ENCODE data around the gene HSPG2.

HSPG2 gene

DNA sequence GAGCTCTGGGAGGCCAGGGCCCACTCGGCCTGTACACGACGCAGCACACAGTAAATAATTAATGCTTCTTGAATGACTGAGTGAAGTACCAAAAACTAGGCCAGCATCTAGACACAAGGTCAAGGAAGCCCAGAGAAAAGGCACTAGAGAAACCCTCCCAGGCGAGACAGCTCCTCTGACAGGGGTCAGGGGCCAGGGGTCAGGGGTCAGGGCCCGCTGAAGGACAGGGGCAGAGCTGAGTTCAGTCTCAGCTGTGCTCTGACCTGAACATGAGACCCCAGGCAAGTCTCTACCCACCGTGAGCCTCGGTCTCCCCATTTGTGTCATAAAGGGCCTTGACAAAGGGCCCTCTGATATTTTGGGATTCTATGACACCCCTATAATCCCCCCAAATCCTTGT is 68.6 kb downstream of the HSPG2 start:
- H3K9ac ChIP-seq (ENCODE audit: low read length), result no peak overlapping the region
- no peak overlapping the region for H3K4me3 ChIP-seq (ENCODE audit: low read length)
- peaks cover 15% of the 10 kb centered on the region for H3K4me1 ChIP-seq (ENCODE audit: control insufficient read depth, low read depth, low read length)
- H3K27me3 ChIP-seq (ENCODE audit: control insufficient read depth, insufficient read depth, low read length), result no peaks in the 10 kb centered on the region
- H3K36me3 ChIP-seq (ENCODE audit: control insufficient read depth, low read depth, low read length), result peaks cover 13% of the 10 kb centered on the region
- no peaks in the 10 kb centered on the region for H3K9me3 ChIP-seq (ENCODE audit: control insufficient read depth, low read depth, low read length)
- no peak overlapping the region for H3K27ac ChIP-seq (ENCODE audit: low read length)

DNA sequence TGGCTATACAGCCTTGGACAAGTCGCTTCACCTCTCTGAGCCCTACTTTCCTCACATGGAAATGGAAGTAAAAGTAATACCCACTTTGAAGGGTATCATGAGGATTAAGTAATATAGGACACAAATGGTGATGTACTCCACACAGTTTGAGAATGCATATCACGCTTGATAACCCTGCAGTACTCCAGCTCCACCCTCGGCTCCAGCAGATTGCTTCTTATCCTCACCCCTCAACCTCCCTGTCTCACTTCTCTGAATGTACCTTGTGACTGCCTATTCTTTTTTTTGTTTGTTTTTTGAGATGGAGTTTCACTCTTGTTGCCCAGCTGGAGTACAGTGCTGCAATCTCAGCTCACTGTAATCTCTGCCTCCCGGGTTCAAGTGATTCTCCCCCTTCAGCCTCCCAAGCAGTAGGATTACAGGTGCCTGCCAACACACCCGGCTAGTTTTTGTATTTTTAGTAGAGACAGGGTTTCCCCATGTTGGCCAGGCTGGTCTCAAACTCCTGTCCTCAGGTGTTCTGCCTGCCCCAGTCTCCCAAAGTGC is 69.6 kb downstream of the HSPG2 start:
- Histone ChIP-seq H3K4me3 (ENCODE audit: low read length) (no peak overlapping the region), H3K9ac (ENCODE audit: low read length) (no peak overlapping the region), H3K27me3 (ENCODE audit: control insufficient read depth, insufficient read depth, low read length) (no peaks in the 10 kb centered on the region), H3K9me3 (ENCODE audit: control insufficient read depth, low read depth, low read length) (no peaks in the 10 kb centered on the region), H3K36me3 (ENCODE audit: control insufficient read depth, low read depth, low read length) (peaks cover 13% of the 10 kb centered on the region), H3K27ac (ENCODE audit: low read length) (no peak overlapping the region), H3K4me1 (ENCODE audit: control insufficient read depth, low read depth, low read length) (peaks cover 15% of the 10 kb centered on the region)

DNA sequence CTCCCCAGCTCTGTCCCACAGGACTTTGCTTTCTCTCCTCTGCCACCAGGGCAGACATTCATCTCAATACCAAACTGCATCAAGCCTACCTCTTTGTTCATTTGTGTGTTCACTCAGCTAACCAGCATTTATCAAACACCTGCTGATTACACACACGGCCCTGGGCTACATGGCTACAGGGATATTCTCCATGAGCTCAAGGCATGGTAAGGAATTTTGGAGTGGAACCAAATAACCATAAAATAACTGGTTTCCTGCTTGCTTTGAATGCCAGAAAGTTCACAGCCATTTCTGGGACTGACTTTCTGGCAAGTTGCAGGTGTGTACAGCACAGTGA is 70.4 kb downstream of the HSPG2 start:
- Histone ChIP-seq H3K27me3 (ENCODE audit: control insufficient read depth, insufficient read depth, low read length) (no peaks in the 10 kb centered on the region), H3K4me3 (ENCODE audit: low read length) (no peak overlapping the region), H3K9me3 (ENCODE audit: control insufficient read depth, low read depth, low read length) (no peaks in the 10 kb centered on the region), H3K4me1 (ENCODE audit: control insufficient read depth, low read depth, low read length) (peaks cover 15% of the 10 kb centered on the region), H3K9ac (ENCODE audit: low read length) (no peak overlapping the region), H3K36me3 (ENCODE audit: control insufficient read depth, low read depth, low read length) (peaks cover 7% of the 10 kb centered on the region), H3K27ac (ENCODE audit: low read length) (no peak overlapping the region)

GRCh38 chr1:21865943-21866706 is 71.0 kb downstream of the HSPG2 start:
- H3K9me3 ChIP-seq (ENCODE audit: control insufficient read depth, low read depth, low read length), result no peaks in the 10 kb centered on the region
- peaks cover 15% of the 10 kb centered on the region for H3K4me1 ChIP-seq (ENCODE audit: control insufficient read depth, low read depth, low read length)
- H3K36me3 ChIP-seq (ENCODE audit: control insufficient read depth, low read depth, low read length), result peaks cover 9% of the 10 kb centered on the region
- H3K27ac ChIP-seq (ENCODE audit: low read length), result no peak overlapping the region
- no peaks in the 10 kb centered on the region for H3K27me3 ChIP-seq (ENCODE audit: control insufficient read depth, insufficient read depth, low read length)
- no peak overlapping the region for H3K9ac ChIP-seq (ENCODE audit: low read length)
- no peak overlapping the region for H3K4me3 ChIP-seq (ENCODE audit: low read length)

DNA sequence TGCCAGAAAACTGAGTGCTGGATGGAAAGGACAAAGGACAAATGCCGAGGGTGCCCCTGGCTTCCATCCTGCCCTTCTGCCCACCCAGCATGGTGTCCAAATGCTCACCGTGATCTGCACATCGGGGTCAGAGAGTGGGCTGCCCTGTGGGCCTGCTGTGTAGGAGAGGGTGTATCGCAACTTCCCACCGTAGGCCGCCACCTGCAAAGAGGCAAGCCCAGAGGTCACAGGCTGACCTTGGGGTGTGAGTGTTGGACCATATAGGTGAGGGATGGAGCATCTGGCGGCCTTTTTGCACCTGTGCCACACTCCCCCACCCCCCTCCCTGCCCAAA is 71.5 kb downstream of the HSPG2 start:
- Histone ChIP-seq H3K27me3 (ENCODE audit: control insufficient read depth, insufficient read depth, low read length) (no peaks in the 10 kb centered on the region), H3K4me1 (ENCODE audit: control insufficient read depth, low read depth, low read length) (peaks cover 15% of the 10 kb centered on the region), H3K27ac (ENCODE audit: low read length) (no peak overlapping the region), H3K4me3 (ENCODE audit: low read length) (no peak overlapping the region), H3K9ac (ENCODE audit: low read length) (no peak overlapping the region), H3K36me3 (ENCODE audit: control insufficient read depth, low read depth, low read length) (peaks cover 14% of the 10 kb centered on the region), H3K9me3 (ENCODE audit: control insufficient read depth, low read depth, low read length) (no peaks in the 10 kb centered on the region)

- peaks cover 15% of the 10 kb centered on the region for H3K4me1 ChIP-seq (ENCODE audit: control insufficient read depth, low read depth, low read length)
- H3K36me3 ChIP-seq (ENCODE audit: control insufficient read depth, low read depth, low read length), result peaks cover 21% of the 10 kb centered on the region
- no peak overlapping the region for H3K27ac ChIP-seq (ENCODE audit: low read length)
- no peak overlapping the region for H3K4me3 ChIP-seq (ENCODE audit: low read length)
- H3K9me3 ChIP-seq (ENCODE audit: control insufficient read depth, low read depth, low read length), result no peaks in the 10 kb centered on the region
- H3K27me3 ChIP-seq (ENCODE audit: control insufficient read depth, insufficient read depth, low read length), result no peaks in the 10 kb centered on the region
- no peak overlapping the region for H3K9ac ChIP-seq (ENCODE audit: low read length)
Measured at GRCh38 chr1:21864730-21865129, 72.4 kb downstream of the HSPG2 start.

GRCh38 chr1:21863981-21864380 is 73.1 kb downstream of the HSPG2 start:
- H3K36me3 ChIP-seq (ENCODE audit: control insufficient read depth, low read depth, low read length), result peaks cover 21% of the 10 kb centered on the region
- no peak overlapping the region for H3K9ac ChIP-seq (ENCODE audit: low read length)
- no peaks in the 10 kb centered on the region for H3K9me3 ChIP-seq (ENCODE audit: control insufficient read depth, low read depth, low read length)
- H3K4me3 ChIP-seq (ENCODE audit: low read length), result no peak overlapping the region
- peaks cover 15% of the 10 kb centered on the region for H3K4me1 ChIP-seq (ENCODE audit: control insufficient read depth, low read depth, low read length)
- no peak overlapping the region for H3K27ac ChIP-seq (ENCODE audit: low read length)
- H3K27me3 ChIP-seq (ENCODE audit: control insufficient read depth, insufficient read depth, low read length), result no peaks in the 10 kb centered on the region

GRCh38 chr1:21861602-21862429 is 75.3 kb downstream of the HSPG2 start:
- Histone ChIP-seq H3K9ac (ENCODE audit: low read length) (no peak overlapping the region), H3K27ac (ENCODE audit: low read length) (no peak overlapping the region), H3K4me1 (ENCODE audit: control insufficient read depth, low read depth, low read length) (peaks cover 15% of the 10 kb centered on the region), H3K27me3 (ENCODE audit: control insufficient read depth, insufficient read depth, low read length) (no peaks in the 10 kb centered on the region), H3K36me3 (ENCODE audit: control insufficient read depth, low read depth, low read length) (peaks cover 33% of the 10 kb centered on the region), H3K4me3 (ENCODE audit: low read length) (no peak overlapping the region), H3K9me3 (ENCODE audit: control insufficient read depth, low read depth, low read length) (no peaks in the 10 kb centered on the region)

- H3K9me3 ChIP-seq (ENCODE audit: control insufficient read depth, low read depth, low read length), result no peaks in the 10 kb centered on the region
- no peak overlapping the region for H3K4me3 ChIP-seq (ENCODE audit: low read length)
- peaks cover 7% of the 10 kb centered on the region for H3K4me1 ChIP-seq (ENCODE audit: control insufficient read depth, low read depth, low read length)
- H3K36me3 ChIP-seq (ENCODE audit: control insufficient read depth, low read depth, low read length), result peaks cover 37% of the 10 kb centered on the region
- H3K27me3 ChIP-seq (ENCODE audit: control insufficient read depth, insufficient read depth, low read length), result no peaks in the 10 kb centered on the region
- no peak overlapping the region for H3K27ac ChIP-seq (ENCODE audit: low read length)
- H3K9ac ChIP-seq (ENCODE audit: low read length), result no peak overlapping the region
Measured at GRCh38 chr1:21860971-21861370, 76.1 kb downstream of the HSPG2 start.

GRCh38 chr1:21859669-21860179 is 77.4 kb downstream of the HSPG2 start:
- H3K27me3 ChIP-seq (ENCODE audit: control insufficient read depth, insufficient read depth, low read length), result no peaks in the 10 kb centered on the region
- no peak overlapping the region for H3K4me3 ChIP-seq (ENCODE audit: low read length)
- no peak overlapping the region for H3K27ac ChIP-seq (ENCODE audit: low read length)
- no peaks in the 10 kb centered on the region for H3K4me1 ChIP-seq (ENCODE audit: control insufficient read depth, low read depth, low read length)
- H3K9ac ChIP-seq (ENCODE audit: low read length), result no peak overlapping the region
- peaks cover 41% of the 10 kb centered on the region for H3K36me3 ChIP-seq (ENCODE audit: control insufficient read depth, low read depth, low read length)
- no peaks in the 10 kb centered on the region for H3K9me3 ChIP-seq (ENCODE audit: control insufficient read depth, low read depth, low read length)

DNA sequence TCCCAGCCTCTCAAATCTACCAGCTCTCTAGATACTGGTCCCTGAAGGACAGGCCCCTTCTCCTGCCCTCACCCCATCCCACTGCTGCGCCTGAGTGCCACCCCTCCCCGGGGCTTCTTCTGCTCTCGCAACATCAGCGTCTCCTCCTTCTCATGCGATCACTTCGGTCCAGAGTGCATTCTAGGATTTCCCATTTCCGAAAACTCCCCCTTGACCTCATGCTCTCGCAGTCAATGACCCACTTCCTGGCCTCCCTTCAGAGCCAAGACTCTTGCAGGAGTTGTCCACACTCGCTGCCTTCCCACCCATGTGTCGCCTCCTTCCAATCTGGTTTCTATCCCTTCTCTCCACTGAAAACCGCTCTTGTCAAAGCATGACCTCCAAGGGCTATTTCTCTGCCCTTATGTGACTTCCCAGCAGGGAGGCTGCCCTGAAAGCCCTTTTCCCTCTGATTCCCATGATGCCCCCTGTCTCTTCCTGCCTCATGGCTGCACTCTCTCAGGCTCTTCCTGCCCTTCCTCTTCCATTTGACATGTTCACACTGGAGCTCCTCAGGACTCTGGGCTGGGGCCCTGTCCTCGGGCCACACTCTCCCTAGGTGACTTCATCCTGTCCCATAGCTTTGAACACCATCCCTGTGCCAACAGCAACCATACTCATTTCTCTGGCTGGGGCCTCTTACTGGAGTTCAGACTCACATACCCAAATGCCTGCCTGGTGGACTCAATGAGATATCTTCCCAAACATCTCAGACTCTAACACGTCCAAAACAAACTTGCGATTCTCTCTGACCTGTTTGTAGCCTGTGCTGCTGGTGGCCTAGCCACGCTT is 79.1 kb downstream of the HSPG2 start:
- no peak overlapping the region for H3K27ac ChIP-seq (ENCODE audit: low read length)
- H3K27me3 ChIP-seq (ENCODE audit: control insufficient read depth, insufficient read depth, low read length), result no peaks in the 10 kb centered on the region
- H3K4me1 ChIP-seq (ENCODE audit: control insufficient read depth, low read depth, low read length), result no peaks in the 10 kb centered on the region
- no peak overlapping the region for H3K4me3 ChIP-seq (ENCODE audit: low read length)
- H3K9me3 ChIP-seq (ENCODE audit: control insufficient read depth, low read depth, low read length), result no peaks in the 10 kb centered on the region
- H3K9ac ChIP-seq (ENCODE audit: low read length), result no peak overlapping the region
- H3K36me3 ChIP-seq (ENCODE audit: control insufficient read depth, low read depth, low read length), result peaks cover 39% of the 10 kb centered on the region
